ENCODE data around the gene CNIH2. TPM values are rescaled to one million over a fixed set of nuclear protein-coding genes. Genes with fewer than 3 reads are reported as not detected.

CNIH2 gene
- polyA plus RNA-seq, 1 donor from 2014 or later: not detected

GRCh38 chr11:66287889-66288670, 10.1 kb downstream of the CNIH2 start:
- Mint-ChIP-seq H3K36me3 (peaks cover 2% of the 10 kb centered on the region), H3K27me3 (peaks cover 11% of the 10 kb centered on the region), H3K4me1 (peaks cover 13 to 22% (median 19%) of the 10 kb centered on the region in 3 donors), H3K9me3 (no peaks in the 10 kb centered on the region), H3K4me3 (peak overlapping the region; percentile 83 to 97 (median 89)), H3K27ac (peak overlapping the region in 2 of 3 donors; percentile 74 to 93)

- Mint-ChIP-seq H3K4me3 (peak within 1 kb of the TSS; percentile 83 to 97 (median 90)), H3K27ac (peak within 1 kb of the TSS; percentile 74 to 93 (median 79)), H3K4me1 (peaks cover 13 to 22% (median 18%) of the 10 kb centered on the region in 3 donors), H3K9me3 (no peaks in the 10 kb centered on the region), H3K27me3 (peaks cover 15% of the 10 kb centered on the region), H3K36me3 (peaks cover 2% of the 10 kb centered on the region)
These were observed 10.9 kb downstream of the CNIH2 start, which contains the start of gene YIF1A for GRCh38 chr11:66288671-66289547. TSS of gene YIF1A (minus strand) at chr11:66289143. CDS start at chr11:66288985, 158 bp downstream.

- Mint-ChIP-seq H3K9me3 (no peaks in the 10 kb centered on the region), H3K4me3 (peak overlapping the region; percentile 83 to 97 (median 90)), H3K36me3 (peaks cover 1% of the 10 kb centered on the region), H3K27ac (peak overlapping the region; percentile 17 to 79 (median 74)), H3K4me1 (peaks cover 13 to 22% (median 18%) of the 10 kb centered on the region in 3 donors), H3K27me3 (peaks cover 15% of the 10 kb centered on the region)
These were observed 11.8 kb downstream of the CNIH2 start for GRCh38 chr11:66289548-66290329.

- Mint-ChIP-seq H3K4me1 (peaks cover 13 to 22% (median 18%) of the 10 kb centered on the region in 3 donors), H3K27ac (peak overlapping the region in 1 of 3 donors; percentile 74), H3K4me3 (peak overlapping the region; percentile 61 to 97 (median 88)), H3K9me3 (no peaks in the 10 kb centered on the region), H3K36me3 (peaks cover 1% of the 10 kb centered on the region), H3K27me3 (peaks cover 15% of the 10 kb centered on the region)
These were observed 12.3 kb downstream of the CNIH2 start for GRCh38 chr11:66290330-66290621.

GRCh38 chr11:66291303-66291705, 13.3 kb downstream of the CNIH2 start:
- H3K9me3 Mint-ChIP-seq: no peaks in the 10 kb centered on the region
- H3K4me1 Mint-ChIP-seq: peaks cover 13 to 22% (median 16%) of the 10 kb centered on the region in 3 donors
- H3K4me3 Mint-ChIP-seq: peak overlapping the region in 3 of 4 donors; percentile 50 to 83 (median 66)
- peaks cover 15% of the 10 kb centered on the region for H3K27me3 Mint-ChIP-seq
- H3K27ac Mint-ChIP-seq: peak overlapping the region in 1 of 3 donors; percentile 74
- peaks cover 3% of the 10 kb centered on the region for H3K36me3 Mint-ChIP-seq

- H3K27me3 Mint-ChIP-seq: peaks cover 15% of the 10 kb centered on the region
- H3K36me3 Mint-ChIP-seq: peaks cover 4% of the 10 kb centered on the region
- peak within 1 kb of the TSS in 2 of 3 donors; percentile 74 to 83 for H3K27ac Mint-ChIP-seq
- no peaks in the 10 kb centered on the region for H3K9me3 Mint-ChIP-seq
- H3K4me1 Mint-ChIP-seq: peaks cover 13 to 22% (median 16%) of the 10 kb centered on the region in 3 donors
- H3K4me3 Mint-ChIP-seq: peak within 1 kb of the TSS; percentile 61 to 92 (median 88)
These were observed 13.9 kb downstream of the CNIH2 start, which contains the start of gene TMEM151A for GRCh38 chr11:66291706-66292542. TSS of gene TMEM151A (plus strand) at chr11:66291894. CDS start at chr11:66292014, 120 bp downstream.

- Mint-ChIP-seq H3K27me3 (peaks cover 15% of the 10 kb centered on the region), H3K4me1 (peaks cover 12 to 20% (median 13%) of the 10 kb centered on the region in 3 donors), H3K9me3 (no peaks in the 10 kb centered on the region), H3K4me3 (peak overlapping the region in 2 of 4 donors; percentile 38 to 92), H3K36me3 (peaks cover 4% of the 10 kb centered on the region), H3K27ac (peak overlapping the region in 2 of 3 donors; percentile 5 to 83)
These were observed 14.8 kb downstream of the CNIH2 start for GRCh38 chr11:66292543-66293332.

GRCh38 chr11:66293352-66293751, 15.4 kb downstream of the CNIH2 start:
- Mint-ChIP-seq H3K9me3 (no peaks in the 10 kb centered on the region), H3K27ac (peak overlapping the region in 1 of 3 donors; percentile 5), H3K4me3 (peak overlapping the region in 2 of 4 donors; percentile 58 to 77), H3K27me3 (peaks cover 15% of the 10 kb centered on the region), H3K4me1 (peaks cover 12 to 20% (median 13%) of the 10 kb centered on the region in 3 donors), H3K36me3 (peaks cover 4% of the 10 kb centered on the region)

- Mint-ChIP-seq H3K4me3 (peak overlapping the region in 1 of 4 donors; percentile 58), H3K4me1 (peaks cover 11 to 19% (median 12%) of the 10 kb centered on the region in 3 donors), H3K27me3 (peaks cover 15% of the 10 kb centered on the region), H3K9me3 (no peaks in the 10 kb centered on the region), H3K36me3 (peaks cover 4% of the 10 kb centered on the region), H3K27ac (peak overlapping the region in 1 of 3 donors; percentile 5)
These were observed 16.0 kb downstream of the CNIH2 start for GRCh38 chr11:66293777-66294625.

GRCh38 chr11:66294626-66295620, 16.9 kb downstream of the CNIH2 start:
- peaks cover 3% of the 10 kb centered on the region for H3K36me3 Mint-ChIP-seq
- no peaks in the 10 kb centered on the region for H3K9me3 Mint-ChIP-seq
- H3K27ac Mint-ChIP-seq: no peak overlapping the region
- H3K4me3 Mint-ChIP-seq: peak overlapping the region in 1 of 4 donors; percentile 17
- peaks cover 7 to 13% (median 8%) of the 10 kb centered on the region in 3 donors for H3K4me1 Mint-ChIP-seq
- peaks cover 13% of the 10 kb centered on the region for H3K27me3 Mint-ChIP-seq

GRCh38 chr11:66297610-66298009, 19.6 kb downstream of the CNIH2 start:
- Mint-ChIP-seq H3K4me3 (no peak overlapping the region), H3K36me3 (peaks cover 3% of the 10 kb centered on the region), H3K9me3 (no peaks in the 10 kb centered on the region), H3K27ac (peak overlapping the region in 1 of 3 donors; percentile 85), H3K4me1 (peaks cover 0 to 3% (median 2%) of the 10 kb centered on the region in 3 donors), H3K27me3 (peaks cover 7% of the 10 kb centered on the region)

Measured in IgD-negative memory B cell (primary cell).